ENCODE measurements around the gene TMEM63C. TPM values are rescaled to one million over a fixed set of nuclear protein-coding genes. Genes with fewer than 3 reads are reported as not detected.

TMEM63C gene
- polyA plus RNA-seq, 1 donor (not counting 4 experiments of a cell fraction or from before 2014, with no cell fraction given) = 0.66 TPM

DNA sequence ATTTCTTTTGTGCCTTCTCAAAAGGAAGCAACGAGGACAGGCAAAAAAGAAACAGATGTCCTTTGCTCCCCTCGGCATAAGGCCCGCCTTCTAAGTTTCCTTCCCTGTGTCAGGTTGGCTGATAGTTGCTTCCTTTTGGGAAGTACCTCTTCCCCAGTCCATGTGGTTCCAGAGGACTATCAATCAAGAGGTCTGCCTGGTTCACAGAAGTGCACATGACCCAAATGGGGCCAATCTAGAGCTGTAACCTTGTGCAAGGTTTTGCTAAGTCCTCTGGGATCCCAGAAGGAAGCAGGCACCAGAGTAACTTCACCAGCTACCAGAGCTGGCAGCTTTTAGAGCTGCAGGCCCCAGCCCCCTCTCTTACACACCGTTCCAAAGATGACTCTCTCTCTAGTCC, 42.6 kb downstream of the TMEM63C start:
- H3K9me1 ChIP-seq (ENCODE audit: control insufficient read depth, extremely low read depth, insufficient read depth, low read length) = no peaks in the 10 kb centered on the region
- no peaks in the 10 kb centered on the region for H3K4me1 ChIP-seq (ENCODE audit: control insufficient read depth, extremely low read depth, insufficient read depth, low read length)
- H3K79me2 ChIP-seq (ENCODE audit: control insufficient read depth, insufficient read depth, low read length) = no peaks in the 10 kb centered on the region
- H3K27ac ChIP-seq (ENCODE audit: control insufficient read depth, insufficient read depth, low read length) = no peak overlapping the region
- dilution Hi-C loops (cut with MboI; ENCODE audit: extremely low pct_ligation_motif_present, low sequenced_read_pairs) = no loop called here
- H3K4me2 ChIP-seq (ENCODE audit: control insufficient read depth, extremely low read depth, insufficient read depth, low read depth, low read length) = no peak overlapping the region
- DNase-seq (ENCODE audit: low read depth, low spot score) = no peak
- no peak for FAIRE-seq
- TF ChIP-seq EZH2 (IDR thresholded peaks at IDR 0.05; ENCODE audit: low read length) = no peak
- TF ChIP-seq, protein P1, sequence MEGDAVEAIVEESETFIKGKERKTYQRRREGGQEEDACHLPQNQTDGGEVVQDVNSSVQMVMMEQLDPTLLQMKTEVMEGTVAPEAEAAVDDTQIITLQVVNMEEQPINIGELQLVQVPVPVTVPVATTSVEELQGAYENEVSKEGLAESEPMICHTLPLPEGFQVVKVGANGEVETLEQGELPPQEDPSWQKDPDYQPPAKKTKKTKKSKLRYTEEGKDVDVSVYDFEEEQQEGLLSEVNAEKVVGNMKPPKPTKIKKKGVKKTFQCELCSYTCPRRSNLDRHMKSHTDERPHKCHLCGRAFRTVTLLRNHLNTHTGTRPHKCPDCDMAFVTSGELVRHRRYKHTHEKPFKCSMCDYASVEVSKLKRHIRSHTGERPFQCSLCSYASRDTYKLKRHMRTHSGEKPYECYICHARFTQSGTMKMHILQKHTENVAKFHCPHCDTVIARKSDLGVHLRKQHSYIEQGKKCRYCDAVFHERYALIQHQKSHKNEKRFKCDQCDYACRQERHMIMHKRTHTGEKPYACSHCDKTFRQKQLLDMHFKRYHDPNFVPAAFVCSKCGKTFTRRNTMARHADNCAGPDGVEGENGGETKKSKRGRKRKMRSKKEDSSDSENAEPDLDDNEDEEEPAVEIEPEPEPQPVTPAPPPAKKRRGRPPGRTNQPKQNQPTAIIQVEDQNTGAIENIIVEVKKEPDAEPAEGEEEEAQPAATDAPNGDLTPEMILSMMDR (optimal IDR thresholded peaks at IDR 0.05 in 1 of 3, IDR thresholded peaks at IDR 0.05 in 1 of 3, conservative IDR thresholded peaks at IDR 0.05 in 1 of 3; ENCODE audit: extremely low read depth in 1 of 3, insufficient read depth in 2 of 3, low read length in 3 of 3) = no peak
- H3K4me3 ChIP-seq (ENCODE audit: control insufficient read depth in 2 of 3, extremely low read depth in 1 of 3, insufficient read depth in 2 of 3, low read depth in 1 of 3, low read length in 3 of 3) = no peak overlapping the region
- H3K9me3 ChIP-seq (ENCODE audit: control insufficient read depth, low read depth, low read length) = no peaks in the 10 kb centered on the region
- H3K36me3 ChIP-seq (ENCODE audit: control insufficient read depth in 2 of 2, extremely low read depth in 1 of 2, insufficient read depth in 2 of 2, low read length in 2 of 2) = no peaks in the 10 kb centered on the region
- no peak overlapping the region for H3K9ac ChIP-seq (ENCODE audit: control insufficient read depth, extremely low read depth, insufficient read depth, low read length)
- H2AFZ ChIP-seq (ENCODE audit: control insufficient read depth, low read length) = no peak overlapping the region
- no peaks in the 10 kb centered on the region for H4K20me1 ChIP-seq (ENCODE audit: control insufficient read depth, extremely low read depth, insufficient read depth, low read length)
- H3K27me3 ChIP-seq (ENCODE audit: control insufficient read depth, extremely low read depth, insufficient read depth, low read length) = peaks cover 3% of the 10 kb centered on the region

DNA sequence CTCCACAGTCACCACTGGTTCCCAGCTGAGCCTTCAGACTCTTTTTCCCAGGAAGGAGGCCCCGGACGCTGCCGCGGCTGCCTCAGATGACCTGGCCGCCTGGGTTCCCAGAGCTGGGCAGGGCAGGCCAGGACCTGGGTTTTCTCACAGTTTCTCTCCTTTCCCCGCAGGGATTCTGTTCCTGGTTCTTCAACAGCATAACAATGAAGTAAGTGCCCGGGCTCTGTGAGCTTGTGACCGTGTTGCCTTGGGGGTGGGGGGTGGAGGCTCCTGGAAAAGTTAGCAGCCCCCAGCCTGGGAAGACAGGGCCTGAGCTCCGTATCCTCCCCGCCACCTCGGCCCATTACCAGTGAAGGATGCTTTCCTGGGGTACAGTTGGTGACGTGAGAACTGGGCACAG, 43.7 kb downstream of the TMEM63C start:
- dilution Hi-C loops (cut with MboI; ENCODE audit: extremely low pct_ligation_motif_present, low sequenced_read_pairs) = no loop called here
- DNase-seq (ENCODE audit: low read depth, low spot score) = no peak
- H3K9ac ChIP-seq (ENCODE audit: control insufficient read depth, extremely low read depth, insufficient read depth, low read length) = no peak overlapping the region
- H3K9me3 ChIP-seq (ENCODE audit: control insufficient read depth, low read depth, low read length) = no peaks in the 10 kb centered on the region
- no peak overlapping the region for H2AFZ ChIP-seq (ENCODE audit: control insufficient read depth, low read length)
- no peaks in the 10 kb centered on the region for H3K36me3 ChIP-seq (ENCODE audit: control insufficient read depth in 2 of 2, extremely low read depth in 1 of 2, insufficient read depth in 2 of 2, low read length in 2 of 2)
- H3K27me3 ChIP-seq (ENCODE audit: control insufficient read depth, extremely low read depth, insufficient read depth, low read length) = no peaks in the 10 kb centered on the region
- FAIRE-seq = no peak
- H3K9me1 ChIP-seq (ENCODE audit: control insufficient read depth, extremely low read depth, insufficient read depth, low read length) = no peaks in the 10 kb centered on the region
- H4K20me1 ChIP-seq (ENCODE audit: control insufficient read depth, extremely low read depth, insufficient read depth, low read length) = no peaks in the 10 kb centered on the region
- no peak for TF ChIP-seq EZH2 (IDR thresholded peaks at IDR 0.05; ENCODE audit: low read length)
- TF ChIP-seq, protein P1 (optimal IDR thresholded peaks at IDR 0.05 in 1 of 3, IDR thresholded peaks at IDR 0.05 in 1 of 3, conservative IDR thresholded peaks at IDR 0.05 in 1 of 3; ENCODE audit: extremely low read depth in 1 of 3, insufficient read depth in 2 of 3, low read length in 3 of 3) = no peak
- no peak overlapping the region for H3K27ac ChIP-seq (ENCODE audit: control insufficient read depth, insufficient read depth, low read length)
- H3K79me2 ChIP-seq (ENCODE audit: control insufficient read depth, insufficient read depth, low read length) = no peaks in the 10 kb centered on the region
- no peak overlapping the region for H3K4me3 ChIP-seq (ENCODE audit: control insufficient read depth in 2 of 3, extremely low read depth in 1 of 3, insufficient read depth in 2 of 3, low read depth in 1 of 3, low read length in 3 of 3)
- H3K4me2 ChIP-seq (ENCODE audit: control insufficient read depth, extremely low read depth, insufficient read depth, low read depth, low read length) = no peak overlapping the region
- H3K4me1 ChIP-seq (ENCODE audit: control insufficient read depth, extremely low read depth, insufficient read depth, low read length) = no peaks in the 10 kb centered on the region
